ENCODE data around the gene FAM149B1.

FAM149B1 gene

GRCh38 chr10:73248259-73248724, 80.4 kb downstream of the FAM149B1 start:
- Histone ChIP-seq H4K20me1 (ENCODE audit: insufficient read depth, low read length, poor library complexity, severe bottlenecking) (peaks cover 37% of the 10 kb centered on the region), H3K79me2 (ENCODE audit: insufficient read depth, low read length) (peaks cover 90% of the 10 kb centered on the region), H2AFZ (ENCODE audit: low read length) (no peak overlapping the region), H3K9me3 (ENCODE audit: insufficient read depth, low read depth, low read length) (no peaks in the 10 kb centered on the region), H3K4me1 (ENCODE audit: insufficient read depth, low read length, poor library complexity, severe bottlenecking) (peaks cover 51% of the 10 kb centered on the region), H3K9me2 (replicated peaks; ENCODE audit: low read depth, low read length) (no peaks in the 10 kb centered on the region), H3K4me3 (ENCODE audit: low read length, poor library complexity, severe bottlenecking) (peak overlapping the region; percentile 96), H3K27me3 (ENCODE audit: insufficient read depth, low read length, poor library complexity, severe bottlenecking) (no peaks in the 10 kb centered on the region), H3K4me2 (ENCODE audit: low read depth, low read length, poor library complexity, severe bottlenecking) (peak overlapping the region; percentile 90), H3F3A (ENCODE audit: low read depth) (peaks cover 18% of the 10 kb centered on the region; the same call in 1 of the 2 replicates), H3K9ac (ENCODE audit: low read depth, low read length, poor library complexity, severe bottlenecking) (peak overlapping the region; percentile 94), H3K36me3 (ENCODE audit: insufficient read depth, low read length) (peaks cover 13% of the 10 kb centered on the region; the same call in 1 of the 2 replicates)
- TF ChIP-seq EZH2phosphoT487 (IDR thresholded peaks at IDR 0.05; ENCODE audit: borderline replicate concordance): no peak
- TF ChIP-seq CTCF (conservative IDR thresholded peaks at IDR 0.05; ENCODE audit: low read length): no peak

- no peaks in the 10 kb centered on the region for H3K9me3 ChIP-seq (ENCODE audit: insufficient read depth, low read depth, low read length)
- peaks cover 8% of the 10 kb centered on the region for H4K20me1 ChIP-seq (ENCODE audit: insufficient read depth, low read length, poor library complexity, severe bottlenecking)
- peak overlapping the region; percentile 94 for H2AFZ ChIP-seq (ENCODE audit: low read length)
- peak overlapping the region; percentile 81 for H3K4me3 ChIP-seq (ENCODE audit: low read length, poor library complexity, severe bottlenecking)
- TF ChIP-seq CTCF (conservative IDR thresholded peaks at IDR 0.05; ENCODE audit: low read length) (no peak), EZH2phosphoT487 (IDR thresholded peaks at IDR 0.05; ENCODE audit: borderline replicate concordance) (no peak)
- no peaks in the 10 kb centered on the region for H3K27me3 ChIP-seq (ENCODE audit: insufficient read depth, low read length, poor library complexity, severe bottlenecking)
- H3K4me2 ChIP-seq (ENCODE audit: low read depth, low read length, poor library complexity, severe bottlenecking): peak overlapping the region; percentile 99
- H3K4me1 ChIP-seq (ENCODE audit: insufficient read depth, low read length, poor library complexity, severe bottlenecking): peaks cover 22% of the 10 kb centered on the region
- H3K79me2 ChIP-seq (ENCODE audit: insufficient read depth, low read length): peaks cover 63% of the 10 kb centered on the region
- H3F3A ChIP-seq (ENCODE audit: low read depth): no peaks in the 10 kb centered on the region; the same call in 1 of the 2 replicates
- peak overlapping the region; percentile 98 for H3K9ac ChIP-seq (ENCODE audit: low read depth, low read length, poor library complexity, severe bottlenecking)
- no peaks in the 10 kb centered on the region for H3K36me3 ChIP-seq (ENCODE audit: insufficient read depth, low read length)
- no peaks in the 10 kb centered on the region for H3K9me2 ChIP-seq (replicated peaks; ENCODE audit: low read depth, low read length)
These were observed 83.9 kb downstream of the FAM149B1 start for GRCh38 chr10:73251683-73252444.

- H3K27me3 ChIP-seq (ENCODE audit: insufficient read depth, low read length, poor library complexity, severe bottlenecking): no peaks in the 10 kb centered on the region
- H3K9me2 ChIP-seq (replicated peaks; ENCODE audit: low read depth, low read length): no peaks in the 10 kb centered on the region
- peak within 1 kb of the TSS; percentile 98 for H3K9ac ChIP-seq (ENCODE audit: low read depth, low read length, poor library complexity, severe bottlenecking)
- H3K4me3 ChIP-seq (ENCODE audit: low read length, poor library complexity, severe bottlenecking): peak within 1 kb of the TSS; percentile 81
- H3K4me1 ChIP-seq (ENCODE audit: insufficient read depth, low read length, poor library complexity, severe bottlenecking): peaks cover 19% of the 10 kb centered on the region
- H3K4me2 ChIP-seq (ENCODE audit: low read depth, low read length, poor library complexity, severe bottlenecking): peak within 1 kb of the TSS; percentile 99
- peaks cover 59% of the 10 kb centered on the region for H3K79me2 ChIP-seq (ENCODE audit: insufficient read depth, low read length)
- no peaks in the 10 kb centered on the region for H3F3A ChIP-seq (ENCODE audit: low read depth)
- no peaks in the 10 kb centered on the region for H3K36me3 ChIP-seq (ENCODE audit: insufficient read depth, low read length)
- H3K9me3 ChIP-seq (ENCODE audit: insufficient read depth, low read depth, low read length): no peaks in the 10 kb centered on the region
- peak within 1 kb of the TSS; percentile 94 for H2AFZ ChIP-seq (ENCODE audit: low read length)
- peaks cover 8% of the 10 kb centered on the region for H4K20me1 ChIP-seq (ENCODE audit: insufficient read depth, low read length, poor library complexity, severe bottlenecking)
- TF ChIP-seq CTCF (conservative IDR thresholded peaks at IDR 0.05; ENCODE audit: low read length) (no peak), EZH2phosphoT487 (IDR thresholded peaks at IDR 0.05; ENCODE audit: borderline replicate concordance) (no peak)
These were observed 84.7 kb downstream of the FAM149B1 start, which contains the start of gene MRPS16 for GRCh38 chr10:73252445-73253224. TSS of gene MRPS16 (minus strand) at chr10:73252644. CDS start at chr10:73252482, 162 bp downstream.
